GM19452 (cell line): ENCODE results near the gene LILRB2.
"Not testable (repeated sequence)": the region's sequence is repeated elsewhere in the genome, so short reads cannot be mapped to it uniquely, and the experiment has no call there.

Experiments
- ATAC-seq: cut with Tn5 transposase; IDR thresholded peaks from one replicate; pipeline ENCODE4 v1.9.1; 2021; ENCODE audit not compliant: unreplicated experiment

The LILRB2 gene

GRCh38 chr19:54305141-54305540, 24.2 kb upstream of the LILRB2 start:
- no peak for ATAC-seq

- ATAC-seq = no peak
Measured at GRCh38 chr19:54302257-54302656, 21.3 kb upstream of the LILRB2 start.

GRCh38 chr19:54299515-54299914, 18.6 kb upstream of the LILRB2 start:
- ATAC-seq = no peak

GRCh38 chr19:54299126-54299498, 18.2 kb upstream of the LILRB2 start:
- ATAC-seq = no peak

GRCh38 chr19:54298357-54299125, 17.6 kb upstream of the LILRB2 start:
- ATAC-seq = no peak

DNA sequence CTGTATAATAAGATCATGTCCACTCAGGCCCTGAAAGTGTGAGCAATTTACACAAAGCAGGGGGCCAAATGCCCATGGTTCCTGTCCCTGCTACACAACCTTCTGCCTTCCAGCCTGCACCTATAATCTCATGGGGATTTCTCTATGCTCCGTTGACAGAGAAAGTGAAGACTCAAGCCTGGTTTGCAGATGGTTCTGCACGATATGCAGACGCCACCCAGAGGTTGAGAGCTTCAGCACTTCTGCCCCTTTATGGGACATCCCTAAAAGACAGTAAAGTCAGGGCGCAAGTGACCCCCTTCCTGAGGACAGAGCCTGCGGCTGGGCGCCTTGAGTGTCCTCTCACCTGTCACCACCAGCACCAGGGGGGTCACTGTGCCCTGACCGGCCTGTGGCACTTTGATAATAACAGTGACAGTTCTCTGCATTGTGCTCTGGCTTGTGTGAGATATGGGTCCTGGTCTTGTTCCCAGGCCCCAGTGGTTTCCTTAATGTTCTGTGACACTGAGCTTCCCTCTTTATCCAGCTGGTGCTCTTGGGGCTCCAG, 16.9 kb upstream of the LILRB2 start:
- ATAC-seq = no peak

DNA sequence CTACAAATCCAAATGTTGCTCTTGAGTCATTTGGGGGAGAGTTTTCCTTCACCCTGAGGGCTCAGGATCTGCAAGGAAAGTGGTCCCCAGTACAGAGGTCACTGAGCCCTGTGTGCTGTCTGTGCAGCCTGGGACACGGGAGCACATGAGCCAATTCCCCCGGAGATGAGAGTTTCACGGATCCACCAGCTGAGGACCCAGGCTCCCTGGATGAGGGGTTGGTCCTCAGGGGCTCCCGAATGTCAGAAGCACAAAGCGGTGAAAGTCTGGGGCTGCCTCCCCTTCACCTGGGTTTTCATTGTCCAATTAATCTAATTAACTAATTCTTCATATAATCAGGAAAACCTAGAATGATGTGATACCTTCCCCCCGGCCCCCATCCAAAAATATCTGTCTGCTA, 13.6 kb upstream of the LILRB2 start:
- ATAC-seq = no peak

DNA sequence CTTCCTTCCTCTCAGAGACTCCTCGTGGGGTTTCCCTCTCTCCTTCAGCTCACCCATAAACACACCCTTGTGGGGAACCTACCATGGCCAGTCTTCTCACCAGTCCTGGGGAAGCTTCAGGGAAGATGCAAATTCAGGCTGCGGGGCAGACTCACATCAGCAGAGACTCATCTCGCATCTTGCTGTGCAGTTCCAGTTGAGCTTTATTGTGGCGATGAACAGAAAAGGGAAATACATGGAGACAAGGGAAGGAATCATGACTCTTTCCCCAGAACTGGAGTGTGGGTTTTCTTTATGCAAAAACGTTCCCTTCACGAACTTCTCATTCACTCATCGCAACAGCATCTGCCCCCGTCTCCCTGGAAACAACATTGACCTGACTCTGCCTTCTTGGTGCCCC, 8.2 kb upstream of the LILRB2 start:
- ATAC-seq = not testable (repeated sequence)

GRCh38 chr19:54287456-54287855, 6.5 kb upstream of the LILRB2 start:
- no peak for ATAC-seq

DNA sequence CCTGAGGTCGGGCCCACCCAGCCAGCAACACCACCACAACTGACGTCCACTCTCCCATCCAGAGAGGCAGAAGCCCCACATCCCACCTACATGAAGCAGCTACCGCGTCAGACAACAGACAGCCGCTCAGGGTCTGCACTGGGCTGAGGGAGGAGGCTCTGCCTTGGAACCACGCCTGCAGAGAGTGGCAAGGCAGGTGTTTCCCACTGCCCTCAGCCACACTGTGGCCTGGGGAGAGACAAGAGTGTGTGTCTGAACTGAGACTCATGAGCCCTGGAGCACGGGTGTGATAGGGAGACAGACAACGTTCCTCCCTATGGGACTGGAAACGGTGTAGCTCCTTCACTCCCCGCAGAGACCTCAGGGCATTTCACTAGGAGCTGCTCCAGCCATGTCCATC, 5.4 kb upstream of the LILRB2 start:
- not testable (repeated sequence) for ATAC-seq

- ATAC-seq = not testable (repeated sequence)
Measured at GRCh38 chr19:54285427-54286056, 4.6 kb upstream of the LILRB2 start.

GRCh38 chr19:54282686-54283470, 2.0 kb upstream of the LILRB2 start:
- no peak for ATAC-seq

DNA sequence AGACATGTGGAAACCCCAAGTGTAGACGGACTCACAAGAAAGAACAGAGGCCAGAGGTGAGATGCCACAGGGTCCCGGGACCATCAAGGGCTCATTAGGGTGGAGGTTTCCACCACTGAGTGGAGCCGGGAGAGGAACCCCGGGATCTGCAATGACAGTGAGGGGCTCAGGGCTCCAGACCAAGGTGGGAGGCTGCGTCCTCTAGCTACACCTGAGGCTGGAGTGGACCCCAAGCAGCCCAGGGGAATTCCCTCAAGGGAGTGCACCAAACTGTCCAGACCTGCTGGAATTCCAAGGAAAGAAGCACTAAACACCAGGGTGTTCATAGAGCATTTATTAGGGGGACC, 792 bp upstream of the LILRB2 start:
- ATAC-seq = not testable (repeated sequence)

- ATAC-seq = not testable (repeated sequence)
Measured at GRCh38 chr19:54280441-54280840, 469 bp downstream of the LILRB2 start.

DNA sequence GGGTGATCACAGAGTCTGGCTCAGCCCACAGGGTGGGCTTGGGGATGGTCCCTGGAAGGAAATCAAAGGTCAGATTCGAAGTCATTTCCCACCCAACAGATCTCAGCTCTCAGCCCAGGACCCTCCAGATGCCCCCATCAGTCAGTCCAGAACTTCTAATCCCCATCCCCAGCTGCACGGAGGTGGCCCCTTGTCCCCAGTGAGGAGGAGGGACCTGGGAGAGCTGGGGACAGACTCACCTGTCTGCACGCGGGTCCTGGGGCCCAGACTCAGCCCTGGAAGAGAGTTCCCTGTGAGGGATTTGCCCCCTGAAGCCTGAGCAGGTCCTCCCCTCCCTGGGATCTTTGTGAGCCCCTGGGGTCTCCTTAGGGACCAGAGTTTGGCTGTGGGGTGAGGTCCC, 885 bp downstream of the LILRB2 start:
- not testable (repeated sequence) for ATAC-seq

GRCh38 chr19:54279406-54279962, 1.4 kb downstream of the LILRB2 start:
- ATAC-seq = no peak

DNA sequence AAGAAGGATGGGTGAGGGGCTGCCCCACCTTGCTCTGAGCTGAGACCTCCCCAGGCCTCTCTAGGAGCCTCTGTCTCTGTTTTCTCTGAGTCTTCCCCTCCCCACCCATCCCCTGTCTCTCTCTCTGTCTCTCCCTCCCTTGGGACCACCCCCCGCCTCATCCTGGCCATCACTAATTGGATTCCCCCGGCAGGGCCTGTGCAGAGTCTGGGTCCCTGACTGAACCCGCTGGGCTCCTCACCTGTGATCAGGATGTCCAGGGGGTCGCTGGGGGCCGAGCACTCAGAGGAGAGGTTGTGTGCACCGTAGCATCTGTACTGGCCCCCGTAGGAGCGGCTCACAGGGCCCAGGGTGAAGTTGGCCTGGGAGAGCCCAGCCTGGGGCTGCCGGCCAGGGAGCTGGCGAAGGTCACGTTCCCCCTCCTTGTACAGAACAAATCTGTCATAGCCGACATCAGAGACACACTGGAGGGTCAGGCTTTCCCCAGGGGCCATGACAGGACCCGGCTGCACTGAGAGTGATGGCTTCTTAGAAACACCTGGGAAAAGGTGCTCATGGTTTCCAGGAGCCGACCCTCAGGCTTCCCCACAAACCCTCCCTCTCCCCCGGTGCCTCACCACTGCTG, 2.2 kb downstream of the LILRB2 start:
- ATAC-seq = not testable (repeated sequence)

DNA sequence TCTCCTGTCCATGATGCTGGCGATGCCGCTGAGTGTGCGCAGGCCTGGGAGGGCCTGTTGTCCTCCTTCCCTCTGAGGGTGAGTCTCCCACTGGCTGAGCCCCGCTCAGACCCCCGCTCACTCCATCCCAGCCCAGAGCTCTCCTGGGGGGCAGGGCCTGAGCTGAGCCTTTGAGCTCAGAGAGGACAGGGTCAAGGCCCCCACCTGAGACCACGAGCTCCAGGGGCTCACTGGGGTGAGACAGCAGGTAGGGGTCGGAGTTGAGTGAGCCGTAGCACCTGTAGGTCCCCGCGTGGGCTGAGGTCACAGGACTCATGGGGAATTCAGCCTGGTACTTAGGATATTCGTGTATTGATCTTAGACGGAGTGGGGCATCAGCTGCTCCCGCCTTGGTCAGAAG, 2.9 kb downstream of the LILRB2 start:
- not testable (repeated sequence) for ATAC-seq

DNA sequence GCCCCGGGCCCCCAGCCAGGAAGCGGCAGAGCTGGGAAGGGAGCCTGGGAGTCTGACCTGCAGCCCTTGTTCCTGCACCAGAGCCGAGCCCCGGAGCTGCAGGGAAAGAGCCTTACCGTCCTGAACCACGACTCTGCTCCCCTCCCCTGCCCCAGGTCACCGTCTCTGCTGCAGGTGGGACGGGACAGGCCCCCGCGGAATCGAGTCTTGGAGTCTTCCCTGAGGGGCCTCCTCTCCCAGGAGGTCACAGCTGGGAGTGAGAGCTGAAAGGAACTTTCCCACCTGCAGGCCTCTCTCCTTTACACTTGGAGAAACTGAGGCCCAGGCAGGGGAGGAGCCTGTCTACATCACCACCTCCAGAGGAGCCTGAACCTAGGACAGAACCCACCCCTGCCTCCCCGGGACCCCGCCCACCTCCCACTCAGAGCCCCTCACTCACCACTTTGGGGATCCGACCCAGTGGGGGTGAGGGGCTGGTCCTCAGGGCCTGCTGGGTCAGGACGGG, 3.7 kb downstream of the LILRB2 start:
- ATAC-seq = not testable (repeated sequence)

- ATAC-seq = no peak
Measured at GRCh38 chr19:54275951-54276350, 5.0 kb downstream of the LILRB2 start.

DNA sequence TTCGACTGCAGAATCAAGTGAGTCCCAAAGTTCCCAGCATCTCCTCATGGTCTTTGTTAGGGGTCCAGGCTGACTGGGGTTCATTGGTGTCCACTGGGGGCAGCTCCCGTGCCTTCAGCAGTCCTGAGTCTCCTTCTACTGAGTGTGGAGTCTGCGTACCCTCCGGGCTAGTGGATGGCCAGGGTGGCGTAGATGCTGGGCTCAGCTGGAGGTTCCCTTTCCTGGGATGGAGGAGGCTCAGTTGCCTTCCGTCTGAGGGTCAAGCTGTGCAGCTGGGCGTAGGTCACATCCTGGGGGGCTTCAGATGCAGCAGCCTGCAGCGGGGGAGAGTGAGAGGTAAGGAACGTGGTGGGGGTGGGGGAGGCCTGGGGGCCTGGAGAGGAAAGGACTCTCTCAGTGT, 6.4 kb downstream of the LILRB2 start:
- ATAC-seq = not testable (repeated sequence)
